Tibial nerve (tissue), 4 donors: ENCODE results near the gene RAB36.

ENCODE experiments used
- CTCF ChIP-seq, 5 experiments: fragments of 200-600 bp in 3 of 5; fragments of 450-650 bp in 2 of 5; sonication (generic) in 3 of 5; IDR thresholded peaks; one replicate each; pipeline ENCODE4 v1.5.1; 2016 to 2019; ENCODE audit warnings: antibody characterized with exemption in 5 of 5, mild to moderate bottlenecking in 3 of 5, moderate library complexity in 2 of 5
- EP300 ChIP-seq, 2 donors: sonication (generic); formaldehyde crosslinking; IDR thresholded peaks; one replicate each; pipeline ENCODE4 v1.6.1; 2017; ENCODE audit warnings: antibody characterized with exemption in 2 of 2, mild to moderate bottlenecking in 1 of 2
- POLR2A ChIP-seq, 2 donors: fragments of 450-650 bp; IDR thresholded peaks; one replicate each; pipeline ENCODE4 v1.6.1; 2017; ENCODE audit warnings: antibody characterized with exemption in 2 of 2, mild to moderate bottlenecking in 2 of 2, moderate library complexity in 2 of 2

- no peak for TF ChIP-seq CTCF (IDR thresholded peaks at IDR 0.05)
- TF ChIP-seq EP300 (IDR thresholded peaks at IDR 0.05): no peak
- no peak for TF ChIP-seq POLR2A (IDR thresholded peaks at IDR 0.05)
Measured at GRCh38 chr22:23103199-23103954, 41.9 kb upstream of the RAB36 start.
